Hematopoietic multipotent progenitor cell (in vitro differentiated cells): ENCODE measurements around the gene LCMT1. TPM values are rescaled to one million over a fixed set of nuclear protein-coding genes. Genes with fewer than 3 reads are reported as not detected.
"Not testable (repeated sequence)": the region's sequence is repeated elsewhere in the genome, so short reads cannot be mapped to it uniquely, and the experiment has no call there.

Experiments used
- DNase-seq, 3 donors: peaks; one replicate each; pipeline ENCODE4 v3.0.0-alpha.2; 2011 to 2015; ENCODE audit warnings: low read depth in 2 of 3, low spot score in 2 of 3
- total RNA-seq: library from RNA; depleted of rRNA; stranded (reverse); fragments of >200 nt; gene quantifications from one replicate; pipeline ENCODE4 v1.2.3, GENCODE V29; 2012

The LCMT1 gene
- total RNA-seq: 33.1 TPM

GRCh38 chr16:25111403-25112166, at the start of gene LCMT1:
TSS of gene LCMT1 (plus strand) at chr16:25111742. CDS start at chr16:25111884, 142 bp downstream.
- DNase-seq: peak; percentile 79 to 99 (median 97)

- no peak for DNase-seq
Measured at GRCh38 chr16:25063102-25063501, 48.4 kb upstream of the LCMT1 start.

- no peak for DNase-seq
Measured at GRCh38 chr16:25063865-25064264, 47.7 kb upstream of the LCMT1 start.

- not testable (repeated sequence) for DNase-seq
Measured at GRCh38 chr16:25064281-25064680, 47.3 kb upstream of the LCMT1 start.

GRCh38 chr16:25064937-25065336, 46.6 kb upstream of the LCMT1 start:
- no peak for DNase-seq

GRCh38 chr16:25065899-25066298, 45.6 kb upstream of the LCMT1 start:
- no peak for DNase-seq

GRCh38 chr16:25066426-25066746, 45.2 kb upstream of the LCMT1 start:
- peak in 1 of 3 donors; percentile 13 for DNase-seq

- peak; percentile 62 to 84 (median 81) for DNase-seq
Measured at GRCh38 chr16:25066747-25067631, 44.6 kb upstream of the LCMT1 start.

- DNase-seq: no peak
Measured at GRCh38 chr16:25073854-25074253, 37.7 kb upstream of the LCMT1 start.

GRCh38 chr16:25078386-25078978, 33.1 kb upstream of the LCMT1 start:
- DNase-seq: no peak

- DNase-seq: no peak
Measured at GRCh38 chr16:25079637-25080378, 31.7 kb upstream of the LCMT1 start.

- DNase-seq: no peak
Measured at GRCh38 chr16:25080420-25081131, 31.0 kb upstream of the LCMT1 start.

- no peak for DNase-seq
Measured at GRCh38 chr16:25081702-25082101, 29.8 kb upstream of the LCMT1 start.

- DNase-seq: no peak
Measured at GRCh38 chr16:25083065-25083464, 28.5 kb upstream of the LCMT1 start.

GRCh38 chr16:25083701-25084100, 27.8 kb upstream of the LCMT1 start:
- no peak for DNase-seq

GRCh38 chr16:25084797-25085196, 26.7 kb upstream of the LCMT1 start:
- no peak for DNase-seq

GRCh38 chr16:25087761-25088160, 23.8 kb upstream of the LCMT1 start:
- DNase-seq: no peak

- no peak for DNase-seq
Measured at GRCh38 chr16:25089351-25089750, 22.2 kb upstream of the LCMT1 start.

GRCh38 chr16:25092441-25092840, 19.1 kb upstream of the LCMT1 start:
- no peak for DNase-seq
